ENCODE results near the gene FMN1.

Gene FMN1

DNA sequence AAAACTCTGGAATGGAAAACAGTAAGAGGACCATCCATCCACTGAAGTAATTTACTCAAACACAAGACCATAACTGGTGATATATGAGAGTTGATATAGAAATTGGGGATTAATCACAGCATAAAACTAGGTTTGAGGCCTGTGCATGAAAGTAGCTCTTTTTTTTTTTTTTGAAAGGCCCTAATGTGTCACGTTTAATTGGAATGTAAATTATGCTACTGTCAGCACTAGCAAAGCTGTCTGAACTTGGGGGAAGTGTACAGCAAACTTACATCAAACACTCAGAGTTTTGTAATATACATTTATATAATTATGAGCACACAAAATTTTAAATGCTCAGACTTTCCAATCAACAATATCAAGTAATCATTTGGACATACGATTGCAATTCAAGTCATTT is 322.6 kb downstream of the FMN1 start:
- Histone ChIP-seq H3K79me2 (ENCODE audit: control insufficient read depth, low read length) (no peaks in the 10 kb centered on the region), H3K4me3 (ENCODE audit: low read length) (no peak overlapping the region)

GRCh38 chr15:32870240-32871033 is 324.1 kb downstream of the FMN1 start:
- no peaks in the 10 kb centered on the region for H3K4me1 ChIP-seq (ENCODE audit: control insufficient read depth, low read length)
- no peak overlapping the region for H3K4me3 ChIP-seq (ENCODE audit: low read length)
- no peak overlapping the region for H3K4me2 ChIP-seq (ENCODE audit: low read length)
- no peaks in the 10 kb centered on the region for H3K9me3 ChIP-seq (ENCODE audit: control insufficient read depth, insufficient read depth, low read length)
- H3F3A ChIP-seq (ENCODE audit: control insufficient read depth, insufficient read depth) = no peaks in the 10 kb centered on the region
- no peaks in the 10 kb centered on the region for H3K9me2 ChIP-seq (replicated peaks; ENCODE audit: control insufficient read depth, low read length)
- no peak overlapping the region for H3K27ac ChIP-seq (ENCODE audit: low read depth, low read length)
- H3K36me3 ChIP-seq (ENCODE audit: control insufficient read depth, low read length) = no peaks in the 10 kb centered on the region
- TF ChIP-seq, protein P1, sequence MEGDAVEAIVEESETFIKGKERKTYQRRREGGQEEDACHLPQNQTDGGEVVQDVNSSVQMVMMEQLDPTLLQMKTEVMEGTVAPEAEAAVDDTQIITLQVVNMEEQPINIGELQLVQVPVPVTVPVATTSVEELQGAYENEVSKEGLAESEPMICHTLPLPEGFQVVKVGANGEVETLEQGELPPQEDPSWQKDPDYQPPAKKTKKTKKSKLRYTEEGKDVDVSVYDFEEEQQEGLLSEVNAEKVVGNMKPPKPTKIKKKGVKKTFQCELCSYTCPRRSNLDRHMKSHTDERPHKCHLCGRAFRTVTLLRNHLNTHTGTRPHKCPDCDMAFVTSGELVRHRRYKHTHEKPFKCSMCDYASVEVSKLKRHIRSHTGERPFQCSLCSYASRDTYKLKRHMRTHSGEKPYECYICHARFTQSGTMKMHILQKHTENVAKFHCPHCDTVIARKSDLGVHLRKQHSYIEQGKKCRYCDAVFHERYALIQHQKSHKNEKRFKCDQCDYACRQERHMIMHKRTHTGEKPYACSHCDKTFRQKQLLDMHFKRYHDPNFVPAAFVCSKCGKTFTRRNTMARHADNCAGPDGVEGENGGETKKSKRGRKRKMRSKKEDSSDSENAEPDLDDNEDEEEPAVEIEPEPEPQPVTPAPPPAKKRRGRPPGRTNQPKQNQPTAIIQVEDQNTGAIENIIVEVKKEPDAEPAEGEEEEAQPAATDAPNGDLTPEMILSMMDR (IDR thresholded peaks at IDR 0.05; ENCODE audit: low read depth, low read length, poor library complexity, severe bottlenecking) = no peak
- no peak for TF ChIP-seq EZH2phosphoT487 (IDR thresholded peaks at IDR 0.05; ENCODE audit: borderline replicate concordance, low read length)
- no peaks in the 10 kb centered on the region for H3K27me3 ChIP-seq (ENCODE audit: control insufficient read depth, low read length)
- no peaks in the 10 kb centered on the region for H4K20me1 ChIP-seq (ENCODE audit: control insufficient read depth, insufficient read depth, low read depth, low read length)
- H3K79me2 ChIP-seq (ENCODE audit: control insufficient read depth, low read length) = no peaks in the 10 kb centered on the region

More for the DNA sequence above, 322.6 kb downstream of the FMN1 start:
- no peak overlapping the region for H3K4me2 ChIP-seq (ENCODE audit: low read length)
- no peaks in the 10 kb centered on the region for H3K9me2 ChIP-seq (replicated peaks; ENCODE audit: control insufficient read depth, low read length)
- TF ChIP-seq, protein P1 (IDR thresholded peaks at IDR 0.05; ENCODE audit: low read depth, low read length, poor library complexity, severe bottlenecking) = no peak
- no peak for TF ChIP-seq EZH2phosphoT487 (IDR thresholded peaks at IDR 0.05; ENCODE audit: borderline replicate concordance, low read length)
- no peaks in the 10 kb centered on the region for H3K9me3 ChIP-seq (ENCODE audit: control insufficient read depth, insufficient read depth, low read length)
- no peaks in the 10 kb centered on the region for H4K20me1 ChIP-seq (ENCODE audit: control insufficient read depth, insufficient read depth, low read depth, low read length)
- H3K27ac ChIP-seq (ENCODE audit: low read depth, low read length) = no peak overlapping the region
- H3K4me1 ChIP-seq (ENCODE audit: control insufficient read depth, low read length) = no peaks in the 10 kb centered on the region
- no peaks in the 10 kb centered on the region for H3F3A ChIP-seq (ENCODE audit: control insufficient read depth, insufficient read depth)
- H3K27me3 ChIP-seq (ENCODE audit: control insufficient read depth, low read length) = no peaks in the 10 kb centered on the region
- no peaks in the 10 kb centered on the region for H3K36me3 ChIP-seq (ENCODE audit: control insufficient read depth, low read length)

- H3K27me3 ChIP-seq (ENCODE audit: control insufficient read depth, low read length) = no peaks in the 10 kb centered on the region
- no peak overlapping the region for H3K27ac ChIP-seq (ENCODE audit: low read depth, low read length)
- H3K79me2 ChIP-seq (ENCODE audit: control insufficient read depth, low read length) = no peaks in the 10 kb centered on the region
- H3K9me3 ChIP-seq (ENCODE audit: control insufficient read depth, insufficient read depth, low read length) = no peaks in the 10 kb centered on the region
- no peaks in the 10 kb centered on the region for H3F3A ChIP-seq (ENCODE audit: control insufficient read depth, insufficient read depth)
- H3K4me2 ChIP-seq (ENCODE audit: low read length) = no peak overlapping the region
- no peaks in the 10 kb centered on the region for H3K36me3 ChIP-seq (ENCODE audit: control insufficient read depth, low read length)
- no peaks in the 10 kb centered on the region for H3K9me2 ChIP-seq (replicated peaks; ENCODE audit: control insufficient read depth, low read length)
- no peak for TF ChIP-seq EZH2phosphoT487 (IDR thresholded peaks at IDR 0.05; ENCODE audit: borderline replicate concordance, low read length)
- TF ChIP-seq, protein P1 (IDR thresholded peaks at IDR 0.05; ENCODE audit: low read depth, low read length, poor library complexity, severe bottlenecking) = no peak
- no peak overlapping the region for H3K4me3 ChIP-seq (ENCODE audit: low read length)
- H4K20me1 ChIP-seq (ENCODE audit: control insufficient read depth, insufficient read depth, low read depth, low read length) = no peaks in the 10 kb centered on the region
- H3K4me1 ChIP-seq (ENCODE audit: control insufficient read depth, low read length) = no peaks in the 10 kb centered on the region
These were observed 324.7 kb downstream of the FMN1 start for GRCh38 chr15:32869776-32870175.

Data from DOHH2 (cell line).